ENCODE measurements around the gene PLA2G4A. TPM values are rescaled to one million over a fixed set of nuclear protein-coding genes. Genes with fewer than 3 reads are reported as not detected.

PLA2G4A gene
- total RNA-seq, 2 donors from 2014 or later, result 3.1 to 6.3 TPM

- no peaks in the 10 kb centered on the region for H3K9me3 ChIP-seq
- H3K27me3 ChIP-seq, result no peaks in the 10 kb centered on the region
- H3K27ac ChIP-seq, result no peak overlapping the region
- H3K36me3 ChIP-seq, result no peaks in the 10 kb centered on the region
- DNase-seq, result no peak
- intact Hi-C loops (cut with DNase I), result no loop called here
- no peak for TF ChIP-seq CTCF (IDR thresholded peaks at IDR 0.05)
- H3K4me3 ChIP-seq, result no peak overlapping the region
- no peak overlapping the region for H3K9ac ChIP-seq (ENCODE audit: low read depth in 2 of 2, low read length in 2 of 2)
- H3K4me1 ChIP-seq, result no peaks in the 10 kb centered on the region
Observed at GRCh38 chr1:186948535-186948934, 119.8 kb downstream of the PLA2G4A start.

- DNase-seq, result no peak
- H3K27me3 ChIP-seq, result no peaks in the 10 kb centered on the region
- intact Hi-C loops (cut with DNase I), result no loop called here
- H3K4me3 ChIP-seq, result no peak overlapping the region
- H3K4me1 ChIP-seq, result no peaks in the 10 kb centered on the region
- H3K9me3 ChIP-seq, result no peaks in the 10 kb centered on the region
- no peak overlapping the region for H3K9ac ChIP-seq (ENCODE audit: low read depth in 2 of 2, low read length in 2 of 2)
- H3K27ac ChIP-seq, result no peak overlapping the region
- H3K36me3 ChIP-seq, result no peaks in the 10 kb centered on the region
- no peak for TF ChIP-seq CTCF (IDR thresholded peaks at IDR 0.05)
Observed at GRCh38 chr1:186949173-186949572, 120.4 kb downstream of the PLA2G4A start.

GRCh38 chr1:186950547-186950946 lies 121.8 kb downstream of the PLA2G4A start:
- Histone ChIP-seq H3K27me3 (no peaks in the 10 kb centered on the region), H3K36me3 (no peaks in the 10 kb centered on the region), H3K4me1 (no peaks in the 10 kb centered on the region), H3K9ac (ENCODE audit: low read depth in 2 of 2, low read length in 2 of 2) (no peak overlapping the region), H3K27ac (no peak overlapping the region), H3K4me3 (no peak overlapping the region), H3K9me3 (no peaks in the 10 kb centered on the region)
- intact Hi-C loops (cut with DNase I), result no loop called here
- DNase-seq, result no peak
- no peak for TF ChIP-seq CTCF (IDR thresholded peaks at IDR 0.05)

- Histone ChIP-seq H3K27ac (no peak overlapping the region), H3K36me3 (no peaks in the 10 kb centered on the region), H3K9me3 (no peaks in the 10 kb centered on the region), H3K4me3 (no peak overlapping the region), H3K4me1 (no peaks in the 10 kb centered on the region), H3K27me3 (no peaks in the 10 kb centered on the region), H3K9ac (ENCODE audit: low read depth in 2 of 2, low read length in 2 of 2) (no peak overlapping the region)
- DNase-seq, result no peak
- no peak for TF ChIP-seq CTCF (IDR thresholded peaks at IDR 0.05)
- intact Hi-C loops (cut with DNase I), result no loop called here
Observed at GRCh38 chr1:186953876-186954275, 125.1 kb downstream of the PLA2G4A start.

GRCh38 chr1:186957314-186957713 lies 128.6 kb downstream of the PLA2G4A start:
- TF ChIP-seq CTCF (IDR thresholded peaks at IDR 0.05), result no peak
- DNase-seq, result no peak
- no peak overlapping the region for H3K27ac ChIP-seq

GRCh38 chr1:186958520-186958919 lies 129.8 kb downstream of the PLA2G4A start:
- no peak overlapping the region for H3K27ac ChIP-seq
- no peak overlapping the region for H3K4me3 ChIP-seq
- H3K36me3 ChIP-seq, result no peaks in the 10 kb centered on the region
- H3K9me3 ChIP-seq, result no peaks in the 10 kb centered on the region
- no peak for DNase-seq
- H3K9ac ChIP-seq (ENCODE audit: low read depth in 2 of 2, low read length in 2 of 2), result no peak overlapping the region
- no peak for TF ChIP-seq CTCF (IDR thresholded peaks at IDR 0.05)
- no peaks in the 10 kb centered on the region for H3K27me3 ChIP-seq
- no peaks in the 10 kb centered on the region for H3K4me1 ChIP-seq
- intact Hi-C loops (cut with DNase I), result no loop called here

More at GRCh38 chr1:186957314-186957713, 128.6 kb downstream of the PLA2G4A start:
- no peak overlapping the region for H3K4me3 ChIP-seq
- no peaks in the 10 kb centered on the region for H3K9me3 ChIP-seq
- H3K27me3 ChIP-seq, result no peaks in the 10 kb centered on the region
- H3K4me1 ChIP-seq, result no peaks in the 10 kb centered on the region
- no peak overlapping the region for H3K9ac ChIP-seq (ENCODE audit: low read depth in 2 of 2, low read length in 2 of 2)
- intact Hi-C loops (cut with DNase I), result no loop called here
- no peaks in the 10 kb centered on the region for H3K36me3 ChIP-seq
